GM23338 (cell line): Measurements from ENCODE around the gene ANKRD27. TPM values are rescaled to one million over a fixed set of nuclear protein-coding genes. Genes with fewer than 3 reads are reported as not detected.

Experiments
- ATAC-seq: fragments of 200-7000 bp; cut with Tn5 transposase; 3 replicates; pipeline ENCODE4 v1.9.1; 2020
- DNase-seq: peaks from one replicate; pipeline ENCODE4 v3.0.0-alpha.2; 2015; ENCODE audit warnings: low spot score
- H2AFZ ChIP-seq: fragments of 200-600 bp; sonication (generic); 2 replicates; pipeline ENCODE4 v1.8.0; 2016; ENCODE audit warnings: antibody characterized with exemption, mild to moderate bottlenecking, moderate library complexity
- H3F3A ChIP-seq: fragments of 200-600 bp; sonication (generic); replicated peaks from 2 replicates; pipeline ENCODE4 v1.8.0; 2017; ENCODE audit warnings: antibody characterized with exemption, mixed run types, low read depth
- H3K27ac ChIP-seq: fragments of 200-600 bp; sonication (generic); 2 replicates; pipeline ENCODE4 v1.6.1; 2016; ENCODE audit warnings: low read depth
- H3K27me3 ChIP-seq: fragments of 200-600 bp; sonication (generic); 2 replicates; pipeline ENCODE4 v1.8.0; 2016; ENCODE audit warnings: mild to moderate bottlenecking, mixed run types, moderate library complexity; ENCODE audit not compliant: insufficient read depth
- H3K36me3 ChIP-seq: fragments of 200-600 bp; sonication (generic); 2 replicates; pipeline ENCODE4 v1.8.0; 2016; ENCODE audit warnings: mild to moderate bottlenecking; ENCODE audit not compliant: insufficient read depth
- H3K4me1 ChIP-seq: fragments of 200-600 bp; sonication (generic); 2 replicates; pipeline ENCODE4 v1.8.0; 2016; ENCODE audit warnings: mild to moderate bottlenecking, moderate library complexity; ENCODE audit not compliant: insufficient read depth
- H3K4me2 ChIP-seq: fragments of 200-600 bp; sonication (generic); 2 replicates; pipeline ENCODE4 v1.7.1; 2017; ENCODE audit warnings: mixed run types
- H3K4me3 ChIP-seq: fragments of 200-600 bp; sonication (generic); 2 replicates; pipeline ENCODE4 v1.6.1; 2016; ENCODE audit warnings: mixed run types
- H3K79me2 ChIP-seq: fragments of 200-600 bp; sonication (generic); replicated peaks from 2 replicates; pipeline ENCODE4 v1.8.0; 2017; ENCODE audit warnings: mild to moderate bottlenecking; ENCODE audit not compliant: insufficient read depth
- H3K9me2 ChIP-seq: fragments of 200-600 bp; sonication (generic); 2 replicates; pipeline ENCODE4 v1.8.0; 2017; ENCODE audit not compliant: insufficient read depth
- H4K20me1 ChIP-seq: fragments of 200-600 bp; sonication (generic); replicated peaks from 2 replicates; pipeline ENCODE4 v1.8.0; 2017; ENCODE audit warnings: mild to moderate bottlenecking; ENCODE audit not compliant: insufficient read depth
- H3K27ac Mint-ChIP-seq: 2 replicates; pipeline ENCODE4 v1.8.0; 2020; ENCODE audit warnings: inconsistent platforms, mild to moderate bottlenecking, moderate library complexity, mixed read lengths
- H3K27me3 Mint-ChIP-seq: 3 replicates; pipeline ENCODE4 v1.8.0; 2022; ENCODE audit warnings: low read depth, mild to moderate bottlenecking, moderate library complexity, mixed read lengths, inconsistent platforms; ENCODE audit not compliant: insufficient read depth, poor library complexity
- H3K36me3 Mint-ChIP-seq: 3 replicates; pipeline ENCODE4 v1.8.0; 2021; ENCODE audit warnings: low read depth, mild to moderate bottlenecking, inconsistent platforms, moderate library complexity, mixed read lengths
- H3K4me1 Mint-ChIP-seq: 3 replicates; pipeline ENCODE4 v1.8.0; 2020; ENCODE audit warnings: mild to moderate bottlenecking, inconsistent platforms, mixed read lengths
- H3K4me3 Mint-ChIP-seq: 3 replicates; pipeline ENCODE4 v1.8.0; 2021; ENCODE audit warnings: moderate library complexity, mild to moderate bottlenecking, inconsistent platforms, mixed read lengths
- H3K9me3 Mint-ChIP-seq: 3 replicates; pipeline ENCODE4 v1.8.0; 2020; ENCODE audit warnings: moderate library complexity, mild to moderate bottlenecking, inconsistent platforms, mixed read lengths
- CREB1 ChIP-seq: fragments of 250-450 bp; sonication (Bioruptor Pico); IDR thresholded peaks from 2 replicates; pipeline ENCODE4 v1.5.0; 2020; ENCODE audit warnings: low read depth, mild to moderate bottlenecking, moderate library complexity
- EZH2phosphoT487 ChIP-seq: fragments of 200-600 bp; sonication (generic); IDR thresholded peaks from one replicate; pipeline ENCODE4 v1.8.1; 2018; ENCODE audit warnings: antibody characterized with exemption; ENCODE audit not compliant: unreplicated experiment
- JUNB ChIP-seq: IDR thresholded peaks from one replicate; pipeline ENCODE4 v1.6.1; 2016; ENCODE audit warnings: antibody characterized with exemption; ENCODE audit not compliant: unreplicated experiment
- NANOG ChIP-seq: IDR thresholded peaks from 2 replicates; pipeline ENCODE4 v1.6.1; 2016; ENCODE audit warnings: antibody characterized with exemption, borderline replicate concordance
- POLR2AphosphoS5 ChIP-seq: IDR thresholded peaks from 2 replicates; pipeline ENCODE4 v1.6.1; 2016; ENCODE audit warnings: antibody characterized with exemption, low read depth
- STAT1 ChIP-seq: IDR thresholded peaks from one replicate; pipeline ENCODE4 v1.6.1; 2016; ENCODE audit warnings: antibody characterized with exemption; ENCODE audit not compliant: unreplicated experiment
- ZNF114 ChIP-seq: fragments of 250-450 bp; sonication (Bioruptor Pico); IDR thresholded peaks from 2 replicates; pipeline ENCODE4 v1.5.0; 2020; ENCODE audit warnings: mild to moderate bottlenecking, moderate library complexity
- ZNF331 ChIP-seq: fragments of 250-450 bp; sonication (Bioruptor Pico); IDR thresholded peaks from 2 replicates; pipeline ENCODE4 v1.5.0; 2020; ENCODE audit warnings: low read depth, mild to moderate bottlenecking, moderate library complexity
- polyA plus RNA-seq: library from polyadenylated mRNA; unstranded; fragments of >200 nt; fragmentation: Nextera tagmentation; extraction: Ambion mirVana; gene quantifications from 2 replicates; pipeline ENCODE4 v1.2.1, GENCODE V29; 2016
- total RNA-seq: library from RNA; depleted of rRNA; stranded (reverse); fragments of >200 nt; shearing (Covaris generic); gene quantifications from 2 replicates; pipeline ENCODE4 v1.2.3, GENCODE V29; 2014
- TF ChIP-seq, protein P1 (sequence below): fragments of 250-450 bp; sonication (Bioruptor Pico); IDR thresholded peaks from 2 replicates; pipeline ENCODE4 v1.5.0; 2020; ENCODE audit warnings: mild to moderate bottlenecking, moderate library complexity
- TF ChIP-seq, protein P2 (sequence below): IDR thresholded peaks from one replicate; pipeline ENCODE4 v1.6.1; 2018; ENCODE audit warnings: antibody characterized with exemption; ENCODE audit not compliant: unreplicated experiment
- TF ChIP-seq, protein P3 (sequence below): IDR thresholded peaks from 2 replicates; pipeline ENCODE4 v1.6.1; 2016; ENCODE audit warnings: antibody characterized with exemption

Gene ANKRD27
- total and polyA plus RNA-seq, 2 experiments from 2014 or later, result 16.7 to 48.7 TPM

DNA sequence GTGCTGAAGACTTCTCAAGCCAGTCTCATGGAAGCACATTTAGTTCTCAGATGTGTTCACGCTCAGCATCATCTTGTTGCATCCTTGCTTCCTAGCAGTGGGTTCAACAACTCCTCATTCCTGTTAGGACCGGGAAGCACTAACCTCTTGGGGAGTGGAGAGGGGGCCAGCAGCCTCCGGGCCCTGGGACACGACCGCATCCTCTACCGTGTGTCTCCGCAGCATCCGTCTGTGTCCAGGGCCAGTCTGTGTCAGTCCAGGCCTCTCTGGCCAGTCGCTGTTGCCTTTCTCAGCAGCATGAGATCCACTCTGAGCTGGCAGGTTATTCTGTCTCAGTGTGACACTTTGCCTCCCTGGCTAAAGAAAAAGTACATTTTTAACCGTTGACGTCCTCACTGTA is 77.0 kb downstream of the ANKRD27 start (continued):
- TF ChIP-seq, protein P1, sequence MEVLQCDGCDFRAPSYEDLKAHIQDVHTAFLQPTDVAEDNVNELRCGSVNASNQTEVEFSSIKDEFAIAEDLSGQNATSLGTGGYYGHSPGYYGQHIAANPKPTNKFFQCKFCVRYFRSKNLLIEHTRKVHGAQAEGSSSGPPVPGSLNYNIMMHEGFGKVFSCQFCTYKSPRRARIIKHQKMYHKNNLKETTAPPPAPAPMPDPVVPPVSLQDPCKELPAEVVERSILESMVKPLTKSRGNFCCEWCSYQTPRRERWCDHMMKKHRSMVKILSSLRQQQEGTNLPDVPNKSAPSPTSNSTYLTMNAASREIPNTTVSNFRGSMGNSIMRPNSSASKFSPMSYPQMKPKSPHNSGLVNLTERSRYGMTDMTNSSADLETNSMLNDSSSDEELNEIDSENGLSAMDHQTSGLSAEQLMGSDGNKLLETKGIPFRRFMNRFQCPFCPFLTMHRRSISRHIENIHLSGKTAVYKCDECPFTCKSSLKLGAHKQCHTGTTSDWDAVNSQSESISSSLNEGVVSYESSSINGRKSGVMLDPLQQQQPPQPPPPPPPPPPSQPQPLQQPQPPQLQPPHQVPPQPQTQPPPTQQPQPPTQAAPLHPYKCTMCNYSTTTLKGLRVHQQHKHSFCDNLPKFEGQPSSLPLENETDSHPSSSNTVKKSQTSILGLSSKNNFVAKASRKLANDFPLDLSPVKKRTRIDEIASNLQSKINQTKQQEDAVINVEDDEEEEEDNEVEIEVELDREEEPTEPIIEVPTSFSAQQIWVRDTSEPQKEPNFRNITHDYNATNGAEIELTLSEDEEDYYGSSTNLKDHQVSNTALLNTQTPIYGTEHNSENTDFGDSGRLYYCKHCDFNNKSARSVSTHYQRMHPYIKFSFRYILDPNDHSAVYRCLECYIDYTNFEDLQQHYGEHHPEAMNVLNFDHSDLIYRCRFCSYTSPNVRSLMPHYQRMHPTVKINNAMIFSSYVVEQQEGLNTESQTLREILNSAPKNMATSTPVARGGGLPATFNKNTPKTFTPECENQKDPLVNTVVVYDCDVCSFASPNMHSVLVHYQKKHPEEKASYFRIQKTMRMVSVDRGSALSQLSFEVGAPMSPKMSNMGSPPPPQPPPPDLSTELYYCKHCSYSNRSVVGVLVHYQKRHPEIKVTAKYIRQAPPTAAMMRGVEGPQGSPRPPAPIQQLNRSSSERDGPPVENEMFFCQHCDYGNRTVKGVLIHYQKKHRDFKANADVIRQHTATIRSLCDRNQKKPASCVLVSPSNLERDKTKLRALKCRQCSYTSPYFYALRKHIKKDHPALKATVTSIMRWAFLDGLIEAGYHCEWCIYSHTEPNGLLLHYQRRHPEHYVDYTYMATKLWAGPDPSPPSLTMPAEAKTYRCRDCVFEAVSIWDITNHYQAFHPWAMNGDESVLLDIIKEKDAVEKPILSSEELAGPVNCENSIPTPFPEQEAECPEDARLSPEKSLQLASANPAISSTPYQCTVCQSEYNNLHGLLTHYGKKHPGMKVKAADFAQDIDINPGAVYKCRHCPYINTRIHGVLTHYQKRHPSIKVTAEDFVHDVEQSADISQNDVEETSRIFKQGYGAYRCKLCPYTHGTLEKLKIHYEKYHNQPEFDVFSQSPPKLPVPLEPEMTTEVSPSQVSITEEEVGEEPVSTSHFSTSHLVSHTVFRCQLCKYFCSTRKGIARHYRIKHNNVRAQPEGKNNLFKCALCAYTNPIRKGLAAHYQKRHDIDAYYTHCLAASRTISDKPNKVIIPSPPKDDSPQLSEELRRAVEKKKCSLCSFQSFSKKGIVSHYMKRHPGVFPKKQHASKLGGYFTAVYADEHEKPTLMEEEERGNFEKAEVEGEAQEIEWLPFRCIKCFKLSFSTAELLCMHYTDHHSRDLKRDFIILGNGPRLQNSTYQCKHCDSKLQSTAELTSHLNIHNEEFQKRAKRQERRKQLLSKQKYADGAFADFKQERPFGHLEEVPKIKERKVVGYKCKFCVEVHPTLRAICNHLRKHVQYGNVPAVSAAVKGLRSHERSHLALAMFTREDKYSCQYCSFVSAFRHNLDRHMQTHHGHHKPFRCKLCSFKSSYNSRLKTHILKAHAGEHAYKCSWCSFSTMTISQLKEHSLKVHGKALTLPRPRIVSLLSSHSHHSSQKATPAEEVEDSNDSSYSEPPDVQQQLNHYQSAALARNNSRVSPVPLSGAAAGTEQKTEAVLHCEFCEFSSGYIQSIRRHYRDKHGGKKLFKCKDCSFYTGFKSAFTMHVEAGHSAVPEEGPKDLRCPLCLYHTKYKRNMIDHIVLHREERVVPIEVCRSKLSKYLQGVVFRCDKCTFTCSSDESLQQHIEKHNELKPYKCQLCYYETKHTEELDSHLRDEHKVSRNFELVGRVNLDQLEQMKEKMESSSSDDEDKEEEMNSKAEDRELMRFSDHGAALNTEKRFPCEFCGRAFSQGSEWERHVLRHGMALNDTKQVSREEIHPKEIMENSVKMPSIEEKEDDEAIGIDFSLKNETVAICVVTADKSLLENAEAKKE, result no peak
- no peak for TF ChIP-seq ZNF114 (CRISPR knock-in tag)
- TF ChIP-seq EZH2phosphoT487, result no peak
- no peak for TF ChIP-seq ZNF331 (CRISPR knock-in tag)
- TF ChIP-seq, protein P2, sequence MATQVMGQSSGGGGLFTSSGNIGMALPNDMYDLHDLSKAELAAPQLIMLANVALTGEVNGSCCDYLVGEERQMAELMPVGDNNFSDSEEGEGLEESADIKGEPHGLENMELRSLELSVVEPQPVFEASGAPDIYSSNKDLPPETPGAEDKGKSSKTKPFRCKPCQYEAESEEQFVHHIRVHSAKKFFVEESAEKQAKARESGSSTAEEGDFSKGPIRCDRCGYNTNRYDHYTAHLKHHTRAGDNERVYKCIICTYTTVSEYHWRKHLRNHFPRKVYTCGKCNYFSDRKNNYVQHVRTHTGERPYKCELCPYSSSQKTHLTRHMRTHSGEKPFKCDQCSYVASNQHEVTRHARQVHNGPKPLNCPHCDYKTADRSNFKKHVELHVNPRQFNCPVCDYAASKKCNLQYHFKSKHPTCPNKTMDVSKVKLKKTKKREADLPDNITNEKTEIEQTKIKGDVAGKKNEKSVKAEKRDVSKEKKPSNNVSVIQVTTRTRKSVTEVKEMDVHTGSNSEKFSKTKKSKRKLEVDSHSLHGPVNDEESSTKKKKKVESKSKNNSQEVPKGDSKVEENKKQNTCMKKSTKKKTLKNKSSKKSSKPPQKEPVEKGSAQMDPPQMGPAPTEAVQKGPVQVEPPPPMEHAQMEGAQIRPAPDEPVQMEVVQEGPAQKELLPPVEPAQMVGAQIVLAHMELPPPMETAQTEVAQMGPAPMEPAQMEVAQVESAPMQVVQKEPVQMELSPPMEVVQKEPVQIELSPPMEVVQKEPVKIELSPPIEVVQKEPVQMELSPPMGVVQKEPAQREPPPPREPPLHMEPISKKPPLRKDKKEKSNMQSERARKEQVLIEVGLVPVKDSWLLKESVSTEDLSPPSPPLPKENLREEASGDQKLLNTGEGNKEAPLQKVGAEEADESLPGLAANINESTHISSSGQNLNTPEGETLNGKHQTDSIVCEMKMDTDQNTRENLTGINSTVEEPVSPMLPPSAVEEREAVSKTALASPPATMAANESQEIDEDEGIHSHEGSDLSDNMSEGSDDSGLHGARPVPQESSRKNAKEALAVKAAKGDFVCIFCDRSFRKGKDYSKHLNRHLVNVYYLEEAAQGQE, result no peak

DNA sequence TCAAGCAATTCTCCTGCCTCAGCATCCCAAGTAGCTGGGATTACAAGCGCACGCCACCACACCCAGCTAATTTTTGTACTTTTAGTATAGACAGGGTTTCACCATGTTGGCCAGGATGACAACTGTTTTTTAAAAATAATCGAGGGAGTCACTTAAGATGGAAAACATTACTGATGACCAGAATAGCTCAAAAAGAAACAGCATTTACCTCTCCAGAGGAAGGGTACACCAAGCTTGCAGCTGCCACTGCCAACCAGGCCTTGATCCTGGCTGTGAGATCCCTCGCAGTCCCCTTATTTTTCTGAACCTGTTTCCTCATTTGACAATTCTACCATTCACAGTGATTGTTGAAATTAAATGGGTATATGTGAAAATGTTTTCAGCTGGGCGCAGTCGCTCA is 79.5 kb downstream of the ANKRD27 start:
- H3F3A ChIP-seq, result no peaks in the 10 kb centered on the region
- H3K36me3 Mint-ChIP-seq, result peaks cover 86% of the 10 kb centered on the region
- H3K4me3 ChIP-seq, result no peak overlapping the region
- peaks cover 3% of the 10 kb centered on the region; the same call in 1 of the 3 replicates for H3K4me1 Mint-ChIP-seq
- no peaks in the 10 kb centered on the region for H3K4me1 ChIP-seq
- DNase-seq (no peak), ATAC-seq (no peak)
- no peaks in the 10 kb centered on the region for H3K9me2 ChIP-seq
- H3K27me3 Mint-ChIP-seq, result peaks cover 3% of the 10 kb centered on the region
- no peak overlapping the region for H2AFZ ChIP-seq
- H3K79me2 ChIP-seq, result peaks cover 3% of the 10 kb centered on the region; the same call in 1 of the 2 replicates
- no peak overlapping the region for H3K4me2 ChIP-seq
- H3K9me3 Mint-ChIP-seq, result peaks cover 32% of the 10 kb centered on the region
- no peaks in the 10 kb centered on the region for H3K27me3 ChIP-seq
- no peaks in the 10 kb centered on the region; the same call in 1 of the 2 replicates for H4K20me1 ChIP-seq
- H3K27ac ChIP-seq, result no peak overlapping the region
- H3K27ac Mint-ChIP-seq, result no peak overlapping the region
- H3K36me3 ChIP-seq, result peaks cover 53% of the 10 kb centered on the region
- no peak overlapping the region for H3K4me3 Mint-ChIP-seq
- no peak for TF ChIP-seq CREB1 (CRISPR knock-in tag)
- TF ChIP-seq, protein P2, result no peak
- TF ChIP-seq ZNF114 (CRISPR knock-in tag), result no peak
- no peak for TF ChIP-seq ZNF331 (CRISPR knock-in tag)
- TF ChIP-seq EZH2phosphoT487, result no peak
- TF ChIP-seq, protein P3, sequence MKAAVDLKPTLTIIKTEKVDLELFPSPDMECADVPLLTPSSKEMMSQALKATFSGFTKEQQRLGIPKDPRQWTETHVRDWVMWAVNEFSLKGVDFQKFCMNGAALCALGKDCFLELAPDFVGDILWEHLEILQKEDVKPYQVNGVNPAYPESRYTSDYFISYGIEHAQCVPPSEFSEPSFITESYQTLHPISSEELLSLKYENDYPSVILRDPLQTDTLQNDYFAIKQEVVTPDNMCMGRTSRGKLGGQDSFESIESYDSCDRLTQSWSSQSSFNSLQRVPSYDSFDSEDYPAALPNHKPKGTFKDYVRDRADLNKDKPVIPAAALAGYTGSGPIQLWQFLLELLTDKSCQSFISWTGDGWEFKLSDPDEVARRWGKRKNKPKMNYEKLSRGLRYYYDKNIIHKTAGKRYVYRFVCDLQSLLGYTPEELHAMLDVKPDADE, result no peak
- TF ChIP-seq POLR2AphosphoS5, result no peak
- TF ChIP-seq NANOG, result no peak
- TF ChIP-seq STAT1, result no peak
- no peak for TF ChIP-seq JUNB
